T-helper 2 cell (primary cell): ENCODE data around the gene CDH26.
"Not testable (repeated sequence)": the region's sequence is repeated elsewhere in the genome, so short reads cannot be mapped to it uniquely, and the experiment has no call there.

Experiments used
- DNase-seq, 5 experiments: peaks; one replicate each; pipeline versions ENCODE4 v3.0.0 to v3.0.0-alpha.2; 2012 to 2022

CDH26 gene

GRCh38 chr20:60016406-60016805, 58.2 kb downstream of the CDH26 start:
- no peak for DNase-seq

- no peak for DNase-seq
Measured at GRCh38 chr20:60020251-60020650, 62.0 kb downstream of the CDH26 start.

- DNase-seq, result no peak
Measured at GRCh38 chr20:60021104-60021503, 62.9 kb downstream of the CDH26 start.

GRCh38 chr20:60022849-60023248, 64.6 kb downstream of the CDH26 start:
- DNase-seq, result no peak

GRCh38 chr20:60024245-60024644, 66.0 kb downstream of the CDH26 start:
- DNase-seq, result peak in 1 of 5 experiments; percentile 85

- no peak for DNase-seq
Measured at GRCh38 chr20:60024801-60025200, 66.6 kb downstream of the CDH26 start.

- DNase-seq, result no peak
Measured at GRCh38 chr20:60026010-60026409, 67.8 kb downstream of the CDH26 start.

GRCh38 chr20:60030471-60030870, 72.2 kb downstream of the CDH26 start:
- no peak for DNase-seq

GRCh38 chr20:60031107-60031506, 72.9 kb downstream of the CDH26 start:
- DNase-seq, result no peak

GRCh38 chr20:60034231-60035110, 76.2 kb downstream of the CDH26 start:
- DNase-seq, result no peak

- DNase-seq, result no peak
Measured at GRCh38 chr20:60035486-60035885, 77.3 kb downstream of the CDH26 start.

- DNase-seq, result no peak
Measured at GRCh38 chr20:60036346-60036745, 78.1 kb downstream of the CDH26 start.

- DNase-seq, result no peak
Measured at GRCh38 chr20:60036746-60037499, 78.7 kb downstream of the CDH26 start.

- no peak for DNase-seq
Measured at GRCh38 chr20:60038400-60039008, 80.3 kb downstream of the CDH26 start.

GRCh38 chr20:60039526-60039925, 81.3 kb downstream of the CDH26 start:
- DNase-seq, result no peak

GRCh38 chr20:60040471-60041162, 82.4 kb downstream of the CDH26 start:
- DNase-seq, result no peak

- not testable (repeated sequence) for DNase-seq
Measured at GRCh38 chr20:60041436-60042165, 83.4 kb downstream of the CDH26 start.

GRCh38 chr20:60043435-60043834, 85.2 kb downstream of the CDH26 start:
- no peak for DNase-seq

- no peak for DNase-seq
Measured at GRCh38 chr20:60046011-60046413, 87.8 kb downstream of the CDH26 start.

- DNase-seq, result no peak
Measured at GRCh38 chr20:60046436-60046835, 88.2 kb downstream of the CDH26 start.

- DNase-seq, result no peak
Measured at GRCh38 chr20:60046860-60047259, 88.6 kb downstream of the CDH26 start.
